Activated naive CD4-positive, alpha-beta T cell treated with anti-CD3 and anti-CD28 coated beads, Interleukin-2, amount 10 ng/mL, durations not matched to agents 7 days and 5 days (primary cell): ENCODE results near the gene C5orf22.

Source experiments
- CTCF ChIA-PET: fragments of 350-600 bp; sonication (Branson Sonifier 250); formaldehyde crosslinking; loops from one replicate; lab custom pipeline; 2021; ENCODE audit warnings: antibody characterized with exemption; lab: Charles Lee
- DNase-seq: peaks from one replicate; pipeline ENCODE4 v3.0.0-alpha.2; 2020
- H3K27ac Mint-ChIP-seq: one replicate; pipeline ENCODE4 v1.8.0; 2021; ENCODE audit warnings: mild to moderate bottlenecking, moderate library complexity, mixed read lengths
- H3K27me3 Mint-ChIP-seq: one replicate; pipeline ENCODE4 v1.8.0; 2021; ENCODE audit warnings: mild to moderate bottlenecking, mixed read lengths
- H3K36me3 Mint-ChIP-seq: one replicate; pipeline ENCODE4 v1.8.0; 2021; ENCODE audit warnings: mixed read lengths
- H3K4me1 Mint-ChIP-seq: one replicate; pipeline ENCODE4 v1.8.0; 2021; ENCODE audit warnings: mixed read lengths
- H3K4me3 Mint-ChIP-seq: one replicate; pipeline ENCODE4 v1.8.0; 2021; ENCODE audit warnings: mild to moderate bottlenecking, moderate library complexity, mixed read lengths
- H3K9me3 Mint-ChIP-seq: one replicate; pipeline ENCODE4 v1.8.0; 2021; ENCODE audit warnings: mixed read lengths

C5orf22 gene

DNA sequence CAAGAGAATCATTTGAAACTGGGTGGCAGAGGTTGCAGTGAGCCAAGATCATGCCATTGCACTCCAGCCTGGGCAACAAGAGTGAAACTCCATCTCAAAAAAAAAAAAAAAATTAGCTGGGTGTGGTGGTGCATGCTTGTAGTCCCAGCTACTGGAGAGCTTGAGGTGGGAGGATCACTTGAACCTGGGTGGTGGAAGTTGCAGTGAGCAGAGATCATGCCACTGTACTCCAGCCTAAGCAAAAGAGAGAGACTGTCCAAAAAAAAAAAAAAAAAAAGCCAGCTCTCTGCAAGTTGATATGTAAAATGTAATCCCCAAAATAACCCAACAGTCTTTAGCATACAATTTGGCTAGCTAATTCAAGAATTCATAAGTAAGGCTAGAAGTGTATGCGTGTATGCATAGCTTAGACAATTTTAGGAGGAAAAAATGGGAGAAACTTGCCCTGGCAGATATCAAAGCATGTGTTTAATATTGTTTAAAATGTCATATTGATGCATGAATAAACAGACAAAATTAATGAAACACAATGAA is 36.3 kb downstream of the C5orf22 start:
- no peaks in the 10 kb centered on the region for H3K36me3 Mint-ChIP-seq
- CTCF ChIA-PET: no interaction called here
- H3K4me1 Mint-ChIP-seq: no peaks in the 10 kb centered on the region
- peaks cover 12% of the 10 kb centered on the region for H3K9me3 Mint-ChIP-seq
- no peak for DNase-seq
- H3K4me3 Mint-ChIP-seq: no peak overlapping the region
- no peak overlapping the region for H3K27ac Mint-ChIP-seq
- H3K27me3 Mint-ChIP-seq: no peaks in the 10 kb centered on the region

DNA sequence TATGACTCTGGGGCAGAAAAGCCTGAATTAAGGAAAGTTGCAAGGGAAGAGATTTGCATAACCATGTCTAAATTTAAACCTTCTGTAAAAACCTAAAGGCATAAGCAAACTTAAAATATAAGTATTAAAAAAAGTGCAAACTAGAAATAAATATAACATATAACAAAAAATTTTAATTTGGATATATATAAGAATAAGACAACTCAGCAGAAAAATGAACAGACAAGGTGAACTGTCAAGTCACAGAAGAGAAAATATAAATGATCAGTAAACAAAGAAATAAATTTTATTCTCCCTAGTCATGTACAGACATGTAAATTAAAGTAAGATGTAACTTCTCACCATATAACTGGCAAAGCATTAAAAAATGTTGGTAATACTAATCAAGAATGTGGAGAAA is 37.0 kb downstream of the C5orf22 start:
- Mint-ChIP-seq H3K36me3 (no peaks in the 10 kb centered on the region), H3K27me3 (no peaks in the 10 kb centered on the region), H3K4me3 (no peak overlapping the region), H3K4me1 (no peaks in the 10 kb centered on the region), H3K27ac (no peak overlapping the region), H3K9me3 (peaks cover 12% of the 10 kb centered on the region)
- CTCF ChIA-PET: no interaction called here
- DNase-seq: no peak

DNA sequence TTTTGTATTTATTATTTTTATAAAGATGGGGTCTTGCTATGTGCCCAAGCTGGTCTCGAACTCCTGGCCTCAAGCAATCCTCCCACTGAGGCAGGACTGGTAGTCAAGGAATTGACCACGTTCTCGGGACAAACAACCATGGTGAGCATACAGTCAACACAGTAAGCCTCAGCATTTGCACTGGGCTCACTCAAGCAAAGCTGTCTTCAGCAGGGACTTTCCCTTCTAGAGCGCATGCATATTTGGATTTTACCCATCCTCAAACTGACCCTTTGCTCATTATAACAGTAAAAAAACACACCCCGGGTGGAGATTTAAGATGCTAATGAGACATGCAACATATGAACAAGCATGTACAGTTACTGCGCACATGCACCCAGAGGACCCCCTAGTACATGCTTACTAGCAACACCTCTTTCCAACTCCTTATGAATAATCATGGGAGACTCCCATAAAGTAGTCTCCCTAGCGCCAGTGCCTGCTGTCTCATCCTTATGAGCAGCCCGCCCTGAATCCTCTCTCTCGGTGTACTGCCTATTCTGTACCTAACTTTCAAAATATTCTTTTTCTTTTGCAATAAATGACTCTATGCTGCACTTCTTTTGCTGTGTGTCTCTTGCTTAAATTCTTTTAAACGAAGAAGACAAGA is 41.5 kb downstream of the C5orf22 start:
- H3K36me3 Mint-ChIP-seq: no peaks in the 10 kb centered on the region
- no peak overlapping the region for H3K4me3 Mint-ChIP-seq
- no peaks in the 10 kb centered on the region for H3K9me3 Mint-ChIP-seq
- no peak overlapping the region for H3K27ac Mint-ChIP-seq
- no peak for DNase-seq
- H3K27me3 Mint-ChIP-seq: peaks cover 15% of the 10 kb centered on the region
- H3K4me1 Mint-ChIP-seq: no peaks in the 10 kb centered on the region
- CTCF ChIA-PET: interaction anchor here (0.9 to 1.3 kb wide), 2 partner anchors 65 to 520 kb away, joined by 3 to 4 read pairs; no protein-coding TSS in a partner anchor

DNA sequence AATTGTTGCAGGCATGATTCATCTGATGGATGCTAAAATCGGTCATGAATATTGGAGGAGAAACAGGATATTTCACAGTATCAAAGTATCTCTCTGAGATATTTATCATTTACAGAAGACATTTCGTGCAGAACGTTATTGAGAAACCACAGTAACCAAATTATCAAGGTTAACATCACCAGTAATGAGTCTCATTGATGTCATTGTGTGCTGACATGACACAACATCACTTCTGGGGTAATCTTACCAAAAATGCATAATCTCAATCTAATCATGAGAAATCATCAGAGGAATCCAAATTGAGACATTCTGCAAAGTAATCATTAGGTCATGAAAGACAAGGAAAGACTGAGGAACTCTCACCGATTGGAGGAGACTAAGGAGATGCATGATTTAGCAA is 42.7 kb downstream of the C5orf22 start:
- no peak for DNase-seq
- H3K27ac Mint-ChIP-seq: no peak overlapping the region
- H3K27me3 Mint-ChIP-seq: peaks cover 15% of the 10 kb centered on the region
- H3K9me3 Mint-ChIP-seq: no peaks in the 10 kb centered on the region
- CTCF ChIA-PET: interaction anchor here (0.9 to 1.3 kb wide), 2 partner anchors 63 to 519 kb away, joined by 3 to 4 read pairs; no protein-coding TSS in a partner anchor
- H3K36me3 Mint-ChIP-seq: no peaks in the 10 kb centered on the region
- no peak overlapping the region for H3K4me3 Mint-ChIP-seq
- no peaks in the 10 kb centered on the region for H3K4me1 Mint-ChIP-seq

DNA sequence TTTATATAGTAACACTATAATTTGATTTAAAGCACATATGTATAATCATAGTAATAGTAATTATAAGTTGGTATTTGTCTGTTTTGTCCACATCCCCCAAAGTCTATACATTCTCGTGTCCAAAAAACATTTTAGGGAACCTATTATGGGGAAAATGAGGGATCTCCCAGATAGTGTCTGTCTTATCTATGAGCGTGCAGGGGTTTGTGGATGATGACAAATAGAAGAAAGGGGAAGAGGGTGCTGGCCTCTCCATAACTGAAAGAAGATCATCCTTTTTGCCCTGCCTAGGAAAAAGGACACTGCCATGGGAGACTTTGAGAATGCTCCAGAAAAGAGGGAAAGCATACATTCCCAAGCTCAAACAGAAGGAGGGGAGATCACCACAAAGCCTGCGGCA is 45.3 kb downstream of the C5orf22 start:
- Mint-ChIP-seq H3K4me1 (no peaks in the 10 kb centered on the region), H3K27me3 (peaks cover 15% of the 10 kb centered on the region), H3K27ac (no peak overlapping the region), H3K9me3 (no peaks in the 10 kb centered on the region), H3K4me3 (no peak overlapping the region), H3K36me3 (no peaks in the 10 kb centered on the region)
- no peak for DNase-seq
- CTCF ChIA-PET: no interaction called here

DNA sequence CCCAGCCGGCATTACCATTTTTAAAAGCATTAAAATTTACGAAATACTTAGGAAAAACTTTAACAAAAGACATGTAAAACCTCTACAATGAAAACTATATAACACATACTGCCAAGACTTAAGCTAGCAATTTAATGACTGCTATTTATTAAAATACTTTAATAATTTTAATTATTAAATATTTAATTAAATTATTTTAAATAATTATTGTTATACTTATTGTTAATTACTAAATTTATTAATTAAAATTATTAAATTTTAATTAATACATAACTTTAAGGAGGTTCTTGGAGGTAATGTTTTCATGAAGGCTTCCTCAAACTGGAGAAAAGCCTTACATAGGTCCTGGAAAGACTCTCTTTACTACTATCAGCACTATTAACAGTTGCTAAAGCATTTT is 47.5 kb downstream of the C5orf22 start:
- CTCF ChIA-PET: interaction anchor here (1.3 to 1.4 kb wide), 2 partner anchors 498 to 514 kb away, joined by 4 to 5 read pairs; no protein-coding TSS in a partner anchor
- Mint-ChIP-seq H3K27me3 (peaks cover 15% of the 10 kb centered on the region), H3K27ac (no peak overlapping the region), H3K4me3 (no peak overlapping the region), H3K36me3 (no peaks in the 10 kb centered on the region), H3K9me3 (no peaks in the 10 kb centered on the region), H3K4me1 (no peaks in the 10 kb centered on the region)
- DNase-seq: no peak

DNA sequence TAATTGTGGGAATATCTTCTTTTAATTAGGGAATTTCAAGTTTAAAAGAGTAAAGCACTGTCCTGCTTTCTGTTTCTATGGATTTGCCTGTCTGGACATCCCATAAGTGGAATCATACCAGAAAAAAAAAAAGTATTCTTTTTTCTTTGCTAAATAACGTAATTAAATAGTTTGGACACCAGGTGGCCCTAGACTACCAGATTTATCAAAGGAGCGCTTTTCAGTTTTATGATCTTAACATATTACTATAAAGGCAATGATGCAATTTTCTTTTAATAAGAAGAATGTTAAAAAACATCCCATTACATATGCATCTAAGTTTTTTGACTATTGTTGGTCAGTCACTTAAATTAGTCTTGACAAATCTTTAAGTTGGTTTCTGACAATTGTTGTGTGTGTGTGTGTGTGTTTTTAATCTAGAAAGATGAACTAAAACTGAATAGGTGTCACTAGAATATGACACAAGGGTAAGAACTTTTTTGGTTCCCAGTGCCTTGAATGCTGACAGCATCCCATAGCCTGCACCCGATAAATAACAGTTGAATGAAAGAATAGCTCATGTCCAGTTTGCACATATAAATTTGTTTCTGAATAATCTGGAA is 49.5 kb downstream of the C5orf22 start:
- H3K4me3 Mint-ChIP-seq: no peak overlapping the region
- no peak overlapping the region for H3K27ac Mint-ChIP-seq
- peaks cover 15% of the 10 kb centered on the region for H3K27me3 Mint-ChIP-seq
- no peaks in the 10 kb centered on the region for H3K4me1 Mint-ChIP-seq
- DNase-seq: no peak
- no peaks in the 10 kb centered on the region for H3K36me3 Mint-ChIP-seq
- no peaks in the 10 kb centered on the region for H3K9me3 Mint-ChIP-seq
- CTCF ChIA-PET: interaction anchor here (1.6 to 1.9 kb wide), 2 partner anchors 228 to 243 kb away, joined by 3 to 6 read pairs; no protein-coding TSS in a partner anchor

DNA sequence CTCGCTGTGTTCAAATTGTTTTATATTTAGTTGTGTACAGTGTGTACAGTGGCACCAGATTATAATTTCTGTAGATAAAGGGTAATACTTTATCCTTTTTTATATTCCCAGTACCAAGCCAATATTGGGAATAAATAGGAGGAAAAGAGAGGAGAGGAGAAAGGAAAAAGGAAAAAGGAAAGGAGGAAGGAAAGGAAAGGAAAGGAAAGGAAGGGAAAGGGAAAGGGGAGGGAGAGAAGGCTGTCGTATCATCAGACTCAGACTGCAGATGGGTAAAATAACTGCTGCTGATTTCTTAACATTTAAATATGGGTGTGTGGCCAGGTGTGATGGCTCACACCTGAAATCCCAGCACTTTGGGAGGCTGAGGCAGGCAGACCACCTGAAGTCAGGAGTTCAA is 51.0 kb downstream of the C5orf22 start:
- DNase-seq: no peak
- Mint-ChIP-seq H3K4me3 (no peak overlapping the region), H3K4me1 (no peaks in the 10 kb centered on the region), H3K27me3 (peaks cover 5% of the 10 kb centered on the region), H3K36me3 (no peaks in the 10 kb centered on the region), H3K9me3 (no peaks in the 10 kb centered on the region), H3K27ac (no peak overlapping the region)
- CTCF ChIA-PET: interaction anchor here (0.7 to 1.9 kb wide), 3 partner anchors 10 to 242 kb away, joined by 3 to 6 read pairs (median 3); no protein-coding TSS in a partner anchor

DNA sequence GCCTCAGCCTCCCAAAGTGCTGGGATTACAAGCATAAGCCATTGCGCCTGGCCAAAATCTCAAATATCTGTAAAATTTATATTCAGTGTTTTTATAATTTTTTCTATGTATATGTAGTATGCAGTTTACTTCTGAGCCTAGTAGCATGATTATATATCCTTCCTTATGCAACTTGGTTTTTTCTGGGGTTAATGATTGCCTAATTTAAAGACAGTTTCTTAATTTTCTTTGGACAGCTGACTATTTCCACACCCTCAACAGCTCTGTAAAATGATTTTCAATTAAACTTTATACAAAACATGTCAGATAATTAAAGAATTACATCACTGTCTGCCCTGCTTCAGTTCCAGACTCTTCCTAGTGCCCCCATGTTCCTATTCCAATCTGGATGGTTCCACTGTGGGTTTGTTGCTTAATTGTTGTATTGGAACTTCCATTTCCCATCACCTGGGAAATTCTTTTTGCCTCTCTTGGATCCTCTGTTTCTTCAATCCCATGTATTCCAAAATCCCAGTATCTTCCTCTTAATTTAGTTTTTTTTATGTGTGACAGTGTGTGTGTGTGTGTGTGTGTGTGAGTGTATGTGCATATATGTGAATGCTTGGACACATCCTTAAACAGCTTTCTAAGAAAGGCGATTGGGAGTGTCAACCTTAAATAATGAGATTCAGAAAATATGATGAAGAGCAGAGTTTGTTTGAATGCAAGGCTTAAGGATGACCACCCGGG is 53.2 kb downstream of the C5orf22 start:
- H3K4me1 Mint-ChIP-seq: no peaks in the 10 kb centered on the region
- H3K4me3 Mint-ChIP-seq: no peak overlapping the region
- no peaks in the 10 kb centered on the region for H3K9me3 Mint-ChIP-seq
- DNase-seq: no peak
- CTCF ChIA-PET: interaction anchor here (1.1 kb wide), 1 partner anchor 10 kb away, joined by 3 read pairs; no protein-coding TSS in a partner anchor
- no peaks in the 10 kb centered on the region for H3K27me3 Mint-ChIP-seq
- H3K36me3 Mint-ChIP-seq: no peaks in the 10 kb centered on the region
- no peak overlapping the region for H3K27ac Mint-ChIP-seq

DNA sequence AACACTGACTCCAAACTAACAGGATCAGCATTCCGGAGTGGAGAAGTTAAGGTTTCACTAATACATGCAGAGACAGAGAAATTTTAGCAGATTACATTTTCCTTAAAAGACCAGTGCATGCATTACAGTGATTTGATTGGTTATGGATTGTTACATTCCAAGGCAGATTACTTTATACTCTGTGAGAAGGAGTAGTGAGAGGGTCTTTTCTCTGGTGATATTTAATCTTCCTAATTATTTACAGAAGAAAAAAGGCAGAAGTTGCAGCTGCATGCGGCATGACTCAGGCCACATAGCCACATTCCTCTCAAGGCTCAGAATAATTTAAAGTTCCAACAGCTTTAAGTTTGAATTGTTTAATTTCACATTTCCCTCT is 53.8 kb downstream of the C5orf22 start:
- Mint-ChIP-seq H3K9me3 (no peaks in the 10 kb centered on the region), H3K4me1 (no peaks in the 10 kb centered on the region), H3K36me3 (no peaks in the 10 kb centered on the region), H3K27me3 (no peaks in the 10 kb centered on the region), H3K27ac (no peak overlapping the region), H3K4me3 (no peak overlapping the region)
- DNase-seq: no peak
- CTCF ChIA-PET: no interaction called here

DNA sequence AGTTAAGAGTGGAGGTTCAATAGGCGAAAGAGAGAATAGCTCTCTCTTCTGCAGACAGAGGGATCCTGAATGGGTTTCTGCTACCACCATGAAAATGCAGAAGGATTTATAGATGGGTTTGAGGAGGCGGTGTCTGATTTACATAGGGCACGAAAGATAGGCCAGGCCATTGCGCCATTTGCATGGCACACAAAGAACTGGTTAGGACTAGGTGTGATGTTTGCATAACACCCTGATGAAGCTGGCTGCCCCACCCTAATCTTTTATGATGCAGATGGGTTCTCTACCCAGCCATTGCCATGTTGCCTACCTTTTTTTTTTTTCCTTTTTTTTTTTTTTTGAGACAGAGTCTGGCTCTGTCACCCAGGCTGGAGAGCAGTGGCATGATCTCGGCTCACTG is 55.4 kb downstream of the C5orf22 start:
- Mint-ChIP-seq H3K4me3 (no peak overlapping the region), H3K36me3 (no peaks in the 10 kb centered on the region), H3K9me3 (no peaks in the 10 kb centered on the region), H3K27me3 (no peaks in the 10 kb centered on the region), H3K4me1 (no peaks in the 10 kb centered on the region), H3K27ac (no peak overlapping the region)
- DNase-seq: no peak
- CTCF ChIA-PET: no interaction called here

DNA sequence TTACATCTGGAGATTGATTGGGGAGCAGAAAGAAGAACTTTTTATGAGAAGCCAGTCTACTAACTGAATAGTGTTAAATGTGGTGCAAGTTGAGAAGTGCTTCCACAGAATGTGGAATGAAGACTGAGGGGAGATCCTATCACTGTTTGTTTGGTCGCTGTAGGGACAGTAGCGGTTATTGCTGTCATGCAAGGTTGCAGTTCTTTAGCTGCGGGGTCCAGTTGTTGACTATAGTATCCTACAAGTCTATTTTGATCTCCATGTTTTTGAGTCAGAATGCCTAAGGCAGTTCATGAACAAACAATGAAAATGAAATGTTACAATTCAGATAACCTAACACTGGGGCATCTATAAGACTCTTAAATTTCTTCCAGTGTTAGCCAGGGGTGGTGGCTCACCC is 61.6 kb downstream of the C5orf22 start:
- CTCF ChIA-PET: interaction anchor here (1.1 kb wide), 1 partner anchor 11 kb away, joined by 3 read pairs; no protein-coding TSS in a partner anchor
- H3K4me1 Mint-ChIP-seq: no peaks in the 10 kb centered on the region
- H3K27me3 Mint-ChIP-seq: peaks cover 6% of the 10 kb centered on the region
- H3K4me3 Mint-ChIP-seq: no peak overlapping the region
- no peaks in the 10 kb centered on the region for H3K9me3 Mint-ChIP-seq
- DNase-seq: no peak
- H3K27ac Mint-ChIP-seq: no peak overlapping the region
- no peaks in the 10 kb centered on the region for H3K36me3 Mint-ChIP-seq

DNA sequence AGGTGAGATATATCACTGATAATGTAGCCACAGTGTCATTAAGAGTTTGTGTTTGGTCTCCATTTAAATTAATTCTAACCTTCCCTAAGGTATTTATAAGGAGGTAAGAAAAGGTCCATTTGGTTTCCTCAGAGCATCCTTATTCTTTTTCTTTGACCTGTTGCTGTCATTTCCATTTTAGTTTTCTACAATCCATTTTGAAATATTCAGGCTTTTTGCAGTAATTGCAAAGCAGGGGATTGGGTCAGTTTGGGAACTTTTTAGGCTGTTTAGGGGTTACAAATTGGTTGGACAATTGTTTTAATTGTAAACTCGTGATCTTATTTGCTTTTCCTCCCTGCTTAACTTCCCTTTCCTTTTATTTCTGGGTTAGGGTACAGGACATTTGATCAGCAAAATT is 64.3 kb downstream of the C5orf22 start:
- peaks cover 6% of the 10 kb centered on the region for H3K27me3 Mint-ChIP-seq
- no peak overlapping the region for H3K4me3 Mint-ChIP-seq
- H3K9me3 Mint-ChIP-seq: no peaks in the 10 kb centered on the region
- no peaks in the 10 kb centered on the region for H3K36me3 Mint-ChIP-seq
- H3K4me1 Mint-ChIP-seq: no peaks in the 10 kb centered on the region
- DNase-seq: no peak
- CTCF ChIA-PET: no interaction called here
- no peak overlapping the region for H3K27ac Mint-ChIP-seq
